Suprapubic skin (tissue), 4 donors: ENCODE data around the gene EIF4G2.

Source experiments
- POLR2A ChIP-seq, 2 donors: fragments of 450-650 bp; IDR thresholded peaks; one replicate each; pipeline ENCODE4 v1.6.1; 2017; ENCODE audit warnings: antibody characterized with exemption in 2 of 2, mild to moderate bottlenecking in 2 of 2, moderate library complexity in 2 of 2
- POLR2AphosphoS5 ChIP-seq, 3 donors: sonication (generic); formaldehyde crosslinking; IDR thresholded peaks; one replicate each; pipeline ENCODE4 v1.6.1; 2017; ENCODE audit warnings: antibody characterized with exemption in 3 of 3
- TF ChIP-seq, protein P1 (sequence below), 2 donors: fragments of 200-600 bp in 1 of 2; fragments of 450-650 bp in 1 of 2; sonication (generic) in 1 of 2; IDR thresholded peaks; one replicate each; pipeline ENCODE4 v1.5.1; 2016 to 2019; ENCODE audit warnings: antibody characterized with exemption in 2 of 2, mild to moderate bottlenecking in 1 of 2, moderate library complexity in 1 of 2

DNA sequence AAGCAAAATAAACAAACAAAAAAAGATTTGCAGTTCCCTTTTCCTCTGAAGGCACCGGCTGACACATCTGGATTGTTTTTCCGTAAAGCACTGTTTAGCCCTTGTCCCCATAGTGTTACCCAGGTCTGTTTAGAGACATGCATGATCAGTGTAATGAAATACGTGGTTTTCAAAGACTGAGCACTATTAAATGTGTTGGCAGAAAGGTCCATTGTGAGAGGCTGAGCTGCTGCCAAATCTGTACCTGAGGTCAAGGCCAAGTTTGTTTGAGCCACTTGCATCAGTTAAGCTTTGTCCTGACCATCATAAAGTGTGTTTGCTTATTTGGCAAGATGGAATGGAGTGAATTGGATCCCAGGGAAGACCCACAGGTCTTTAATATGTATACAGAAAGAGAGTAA is 31.3 kb downstream of the EIF4G2 start:
- TF ChIP-seq, protein P1, sequence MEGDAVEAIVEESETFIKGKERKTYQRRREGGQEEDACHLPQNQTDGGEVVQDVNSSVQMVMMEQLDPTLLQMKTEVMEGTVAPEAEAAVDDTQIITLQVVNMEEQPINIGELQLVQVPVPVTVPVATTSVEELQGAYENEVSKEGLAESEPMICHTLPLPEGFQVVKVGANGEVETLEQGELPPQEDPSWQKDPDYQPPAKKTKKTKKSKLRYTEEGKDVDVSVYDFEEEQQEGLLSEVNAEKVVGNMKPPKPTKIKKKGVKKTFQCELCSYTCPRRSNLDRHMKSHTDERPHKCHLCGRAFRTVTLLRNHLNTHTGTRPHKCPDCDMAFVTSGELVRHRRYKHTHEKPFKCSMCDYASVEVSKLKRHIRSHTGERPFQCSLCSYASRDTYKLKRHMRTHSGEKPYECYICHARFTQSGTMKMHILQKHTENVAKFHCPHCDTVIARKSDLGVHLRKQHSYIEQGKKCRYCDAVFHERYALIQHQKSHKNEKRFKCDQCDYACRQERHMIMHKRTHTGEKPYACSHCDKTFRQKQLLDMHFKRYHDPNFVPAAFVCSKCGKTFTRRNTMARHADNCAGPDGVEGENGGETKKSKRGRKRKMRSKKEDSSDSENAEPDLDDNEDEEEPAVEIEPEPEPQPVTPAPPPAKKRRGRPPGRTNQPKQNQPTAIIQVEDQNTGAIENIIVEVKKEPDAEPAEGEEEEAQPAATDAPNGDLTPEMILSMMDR (IDR thresholded peaks at IDR 0.05), result no peak
- TF ChIP-seq POLR2AphosphoS5 (IDR thresholded peaks at IDR 0.05) (no peak), POLR2A (IDR thresholded peaks at IDR 0.05) (no peak)
